ENCODE data around the gene TNS1.
"Not testable (repeated sequence)": the region's sequence is repeated elsewhere in the genome, so short reads cannot be mapped to it uniquely, and the experiment has no call there.

TNS1 gene

DNA sequence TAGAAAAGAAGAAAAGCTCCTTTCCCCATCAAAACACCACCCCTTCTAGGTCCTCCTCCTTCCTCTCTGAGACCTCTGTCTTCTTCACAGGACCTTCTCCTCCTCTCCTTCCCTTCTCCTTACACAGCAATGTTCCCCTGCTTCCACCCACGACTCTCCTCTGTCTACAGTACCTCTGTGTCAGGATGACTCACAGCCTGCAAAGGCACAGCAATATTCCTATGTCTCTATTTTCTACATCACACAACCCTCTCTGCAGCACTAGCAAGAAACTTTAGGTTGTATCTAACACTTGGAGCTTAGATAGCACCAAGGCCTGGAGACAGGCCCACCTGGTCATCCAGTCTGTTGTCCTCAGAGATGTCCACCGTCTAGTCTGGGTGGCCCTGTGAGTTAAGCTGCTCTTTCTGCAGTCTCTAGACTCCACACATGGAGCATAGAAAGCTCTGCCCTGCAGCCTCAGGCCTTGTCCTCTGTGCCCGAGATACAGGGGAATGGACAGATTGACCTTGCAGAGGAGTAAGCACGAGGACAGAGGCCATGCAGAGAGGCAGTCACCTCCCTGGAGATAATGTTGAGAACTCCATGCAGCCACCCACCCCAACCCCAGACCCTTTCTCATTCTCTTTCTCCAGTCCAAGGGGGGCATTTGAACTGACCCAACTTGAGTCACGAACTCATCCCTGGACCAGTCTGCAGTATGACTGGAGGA is 212.0 kb downstream of the TNS1 start:
- DNase-seq = no peak

- DNase-seq = no peak
These were observed 212.6 kb downstream of the TNS1 start for GRCh38 chr2:217790195-217790594.

- no peak for DNase-seq
These were observed 213.0 kb downstream of the TNS1 start for GRCh38 chr2:217789736-217790181.

DNA sequence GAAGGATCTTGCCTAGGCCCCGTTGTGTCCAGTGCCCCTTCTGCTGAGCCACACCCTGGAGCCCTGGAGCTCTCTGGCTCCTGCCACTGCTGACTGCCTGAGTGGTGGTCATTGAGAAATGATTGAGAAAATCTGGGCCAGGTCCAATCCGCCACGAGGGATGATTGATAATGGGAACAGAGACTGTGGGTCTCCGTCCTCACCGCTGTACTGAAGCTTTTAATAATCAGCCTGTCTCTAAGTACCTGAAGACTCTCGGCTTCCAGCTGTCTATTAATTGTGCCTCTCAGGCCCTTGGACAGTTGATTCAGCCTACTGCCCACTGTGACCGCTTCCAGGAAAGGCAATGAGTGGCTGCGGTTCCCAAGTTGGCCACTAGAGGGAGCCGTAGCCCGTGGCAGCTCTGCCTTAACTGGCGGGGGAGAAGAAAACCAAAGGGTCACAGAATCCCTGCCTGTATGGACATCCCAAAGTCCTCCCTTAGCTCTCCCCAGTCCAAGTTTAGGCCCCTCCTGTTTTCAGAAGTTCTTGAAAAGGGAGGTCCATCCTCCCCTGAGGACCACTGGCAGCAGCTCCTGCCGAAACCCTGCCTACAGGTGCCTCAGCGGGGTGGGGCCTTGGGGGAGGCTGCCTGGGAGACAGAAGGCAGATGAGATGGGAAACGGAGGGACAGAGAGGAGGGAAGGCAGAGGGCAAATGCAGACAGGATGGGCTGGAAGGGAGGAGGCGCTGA is 213.6 kb downstream of the TNS1 start:
- peak; percentile 75 for DNase-seq

- no peak for DNase-seq
These were observed 214.2 kb downstream of the TNS1 start for GRCh38 chr2:217788669-217789002.

DNA sequence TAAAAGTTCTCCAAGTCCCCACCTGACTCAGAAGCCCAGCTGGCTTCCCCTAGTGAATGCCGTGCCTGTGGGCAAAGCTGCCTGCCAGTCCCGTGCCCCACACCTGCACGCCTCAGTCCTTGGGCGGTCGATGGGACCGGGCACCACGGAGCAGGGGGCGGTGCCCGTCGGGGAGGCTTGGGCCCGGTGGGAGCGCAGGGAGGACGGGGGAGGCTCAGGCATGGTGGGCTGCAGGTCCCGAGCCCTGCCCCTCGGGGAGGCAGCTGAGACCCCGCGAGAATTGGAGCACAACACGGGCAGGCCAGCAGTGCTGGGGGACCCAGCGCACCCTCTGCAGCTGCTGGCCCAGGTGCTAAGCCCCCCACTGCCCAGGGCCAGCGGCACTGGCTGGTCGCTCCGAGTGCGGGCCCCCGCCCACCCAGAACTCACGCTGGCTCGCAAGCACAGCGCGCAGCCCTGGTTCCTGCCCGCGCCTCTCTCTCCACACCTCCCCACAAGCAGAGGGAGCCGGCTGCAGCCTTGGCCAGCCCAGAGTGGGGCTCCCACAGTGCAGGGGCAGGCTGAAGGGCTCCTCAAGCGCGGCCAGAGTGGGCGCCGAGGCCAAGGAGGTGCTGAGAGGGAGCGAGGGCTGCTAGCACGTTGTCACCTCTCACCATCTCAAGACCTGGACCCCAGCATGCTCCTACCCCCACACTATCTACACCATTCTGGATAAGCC is 215.5 kb downstream of the TNS1 start:
- no peak for DNase-seq

DNA sequence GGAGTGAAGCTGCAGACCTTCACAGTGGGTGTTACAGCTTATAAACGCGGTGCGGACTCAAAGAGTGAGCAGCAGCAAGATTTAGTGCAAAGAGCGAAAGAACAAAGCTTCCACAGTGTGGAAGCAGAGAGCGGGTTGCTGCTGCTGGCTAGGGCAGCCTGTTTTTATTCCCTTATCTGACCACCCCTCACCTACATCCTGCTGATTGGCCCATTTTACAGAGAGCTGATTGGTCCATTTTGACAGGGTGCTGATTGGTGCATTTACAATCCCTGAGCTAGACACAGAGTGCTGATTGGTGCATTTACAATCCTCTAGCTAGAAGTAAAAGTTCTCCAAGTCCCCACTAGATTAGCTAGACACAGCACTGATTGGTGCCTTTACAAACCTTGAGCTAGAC is 216.2 kb downstream of the TNS1 start:
- DNase-seq = not testable (repeated sequence)

- DNase-seq = peak; percentile 73
These were observed 217.2 kb downstream of the TNS1 start for GRCh38 chr2:217785544-217786045.

- DNase-seq = no peak
These were observed 217.7 kb downstream of the TNS1 start for GRCh38 chr2:217784996-217785543.

DNA sequence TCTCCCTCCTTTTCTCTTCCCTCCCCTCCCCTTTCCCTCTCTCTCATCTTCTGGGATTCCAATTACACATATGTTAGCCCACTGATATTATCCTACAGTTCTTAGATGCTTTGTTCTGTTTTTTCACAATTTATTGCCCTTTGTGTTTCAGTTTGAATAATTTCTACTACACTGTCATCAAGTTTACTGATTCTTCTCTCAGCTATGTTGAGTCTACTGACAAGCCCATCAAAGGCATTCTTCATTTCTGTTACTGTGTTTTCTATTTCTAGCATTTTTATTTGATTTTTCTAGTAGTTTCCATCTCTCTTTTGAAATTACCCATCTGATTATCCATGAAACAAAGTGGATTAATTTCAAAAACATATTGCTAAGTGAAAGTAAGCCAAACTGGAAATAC is 219.6 kb downstream of the TNS1 start:
- no peak for DNase-seq

- no peak for DNase-seq
These were observed 224.9 kb downstream of the TNS1 start for GRCh38 chr2:217777906-217778305.

DNA sequence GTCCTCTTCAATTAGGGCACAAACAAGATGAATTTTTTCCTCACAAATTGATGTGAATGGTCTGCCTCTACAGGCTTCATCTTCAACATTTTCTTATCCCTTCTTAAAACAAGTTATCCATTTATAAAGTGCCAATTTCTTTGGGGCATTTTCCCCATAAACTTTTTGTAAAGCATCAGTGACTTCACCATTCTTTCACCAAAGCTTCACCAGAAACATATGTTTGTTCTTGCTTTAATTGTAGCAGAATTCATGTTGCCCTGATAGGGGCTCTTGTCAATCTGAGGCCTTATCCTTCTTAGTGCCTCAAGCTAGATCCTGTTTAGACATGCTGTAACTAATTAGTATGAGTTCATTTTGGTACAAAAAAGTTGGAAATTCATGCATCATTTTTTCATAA is 226.2 kb downstream of the TNS1 start:
- no peak for DNase-seq

DNA sequence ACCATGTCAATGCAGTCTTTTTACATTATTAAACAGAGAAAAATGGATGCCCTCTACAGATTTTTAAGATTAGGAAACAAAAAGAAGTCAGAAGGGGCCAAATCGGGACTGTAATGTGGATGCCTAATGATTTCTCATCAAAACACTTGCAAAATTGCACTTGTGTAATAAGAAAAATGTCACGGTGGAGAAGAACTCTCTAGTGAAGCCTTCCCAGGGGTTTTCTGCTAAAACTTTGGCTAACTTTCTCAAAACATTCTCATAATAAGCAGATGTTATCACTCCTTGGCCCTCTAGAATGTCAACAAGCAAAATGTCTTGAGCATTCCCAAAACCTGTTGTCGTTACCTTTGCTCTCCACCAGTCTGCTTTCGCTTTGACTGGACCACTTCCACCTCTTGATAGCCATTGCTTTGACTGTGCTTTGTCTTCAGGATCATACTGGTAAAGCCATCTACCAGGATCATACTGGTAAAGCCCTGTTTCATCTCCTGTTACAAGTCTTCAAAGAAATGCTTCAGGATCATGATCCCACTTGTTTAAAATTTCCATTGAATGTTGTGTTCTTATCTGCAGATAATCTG is 226.8 kb downstream of the TNS1 start:
- DNase-seq = no peak

DNA sequence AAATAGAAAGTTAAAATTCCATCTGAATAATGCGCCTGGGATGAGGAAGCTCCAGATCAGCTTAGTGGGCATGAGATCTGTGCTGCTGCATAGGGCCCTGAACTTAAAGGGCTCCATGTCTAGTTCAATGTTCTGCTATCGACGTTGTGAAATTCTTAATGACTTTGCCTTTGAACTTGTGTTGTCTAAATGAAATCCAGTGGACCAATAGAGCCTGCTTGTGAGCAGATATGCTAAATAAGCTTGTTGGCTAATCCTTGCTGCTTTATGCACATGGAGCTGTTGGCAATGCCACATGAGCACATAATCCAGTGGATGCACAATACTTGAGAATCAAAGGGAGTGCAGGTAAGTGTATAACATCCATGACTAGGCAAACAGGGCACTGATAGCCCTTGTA is 228.6 kb downstream of the TNS1 start:
- no peak for DNase-seq

DNA sequence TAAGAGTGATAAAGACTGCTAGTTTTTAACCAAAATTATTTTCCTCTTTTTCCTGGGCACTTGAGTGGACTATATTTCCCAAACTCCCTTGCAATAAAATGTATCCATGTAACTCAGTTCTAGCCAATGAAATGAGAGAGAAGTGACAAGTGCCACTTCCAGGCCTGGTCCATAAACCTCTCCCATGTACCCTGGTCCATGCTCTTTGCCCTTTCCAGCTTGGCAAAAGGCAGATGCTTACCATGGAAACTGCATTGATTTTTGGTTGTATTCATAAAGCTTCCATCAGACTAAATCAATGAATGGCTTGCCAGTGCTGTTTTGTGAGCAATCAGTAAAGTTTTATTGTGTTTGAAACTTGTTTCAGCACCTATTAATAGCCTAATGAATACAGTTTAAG is 229.3 kb downstream of the TNS1 start:
- no peak for DNase-seq

- no peak for DNase-seq
These were observed 236.4 kb downstream of the TNS1 start for GRCh38 chr2:217766356-217766755.

DNA sequence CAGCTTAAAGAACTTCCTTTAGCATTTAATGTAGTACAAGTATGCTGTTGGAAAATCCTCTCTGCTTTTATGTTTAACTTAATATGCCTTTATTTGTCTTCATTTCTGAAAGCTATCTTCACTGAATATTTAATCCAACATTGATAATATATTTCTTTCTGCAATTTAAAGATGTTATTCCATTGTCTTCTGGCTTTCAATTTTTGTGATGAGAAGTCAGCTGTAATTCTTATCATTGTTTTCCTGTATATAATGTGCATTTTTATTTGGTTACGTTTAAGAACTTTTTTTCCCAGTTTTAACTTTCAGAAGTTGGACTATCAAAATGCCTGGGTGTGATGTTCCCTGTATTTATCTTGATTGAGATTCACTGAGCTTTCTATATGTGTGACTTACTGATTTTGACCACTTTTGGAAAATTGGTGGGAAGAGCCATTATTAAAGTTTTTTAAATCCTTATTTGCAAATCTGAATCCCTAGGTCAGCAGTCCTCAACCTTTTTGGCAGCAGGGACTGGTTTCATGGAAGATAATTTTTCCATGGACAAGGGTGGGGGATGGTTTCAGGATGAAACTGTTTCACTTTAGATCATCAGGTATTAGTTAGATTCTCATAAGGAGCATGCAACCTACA is 241.0 kb downstream of the TNS1 start:
- DNase-seq = no peak

GRCh38 chr2:217759991-217760390 is 242.8 kb downstream of the TNS1 start:
- DNase-seq = no peak

GRCh38 chr2:217757108-217757463 is 245.7 kb downstream of the TNS1 start:
- DNase-seq = no peak

GRCh38 chr2:217756375-217757107 is 246.3 kb downstream of the TNS1 start:
- peak; percentile 73 for DNase-seq

DNA sequence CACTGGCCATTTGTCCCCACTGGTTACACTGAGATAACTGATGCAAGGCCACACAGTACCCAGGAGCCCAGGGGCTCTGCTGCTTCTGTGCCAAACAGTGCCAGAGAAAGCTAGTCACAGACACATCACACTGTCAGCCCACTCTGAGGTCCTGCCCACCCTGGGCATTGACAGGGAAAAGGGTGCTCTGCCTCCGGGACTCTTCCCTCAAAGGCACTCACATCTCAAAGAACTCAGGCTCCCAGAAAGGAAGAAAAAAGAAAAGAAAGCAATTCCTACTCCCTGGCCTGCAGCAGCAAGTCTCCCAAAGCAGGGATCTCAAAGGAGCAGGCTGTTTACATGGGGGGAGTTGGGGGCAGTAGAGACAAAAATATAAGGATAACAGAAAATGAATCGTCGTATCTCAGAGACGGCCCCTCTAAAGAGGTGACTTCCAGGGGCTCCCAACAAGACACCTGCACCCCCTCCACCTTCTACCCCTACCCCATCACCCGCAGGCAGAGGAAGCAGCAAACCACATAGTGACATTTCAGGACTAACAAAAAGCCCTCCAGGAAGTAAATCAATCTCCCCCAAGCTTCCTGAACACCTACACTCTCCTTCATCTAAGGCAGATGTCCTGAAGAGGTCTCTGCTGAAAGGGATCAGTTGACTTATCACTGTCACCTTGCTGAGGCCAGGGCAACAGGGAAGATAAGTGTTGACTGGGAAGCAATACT is 247.6 kb downstream of the TNS1 start:
- DNase-seq = no peak
